B cell (primary cell): ENCODE results near the gene SNTB2.

ENCODE experiments used
- EZH2 ChIP-seq: IDR thresholded peaks from 2 replicates; pipeline ENCODE4 v1.6.1; 2012; ENCODE audit warnings: borderline replicate concordance, low read depth, mild to moderate bottlenecking, moderate library complexity, low read length; ENCODE audit not compliant: insufficient read depth, poor library complexity, severe bottlenecking
- TF ChIP-seq, protein P1 (sequence below): fragments of 200-600 bp; IDR thresholded peaks from one replicate; pipeline ENCODE4 v1.8.0; 2022; ENCODE audit warnings: antibody characterized with exemption, mild to moderate bottlenecking

DNA sequence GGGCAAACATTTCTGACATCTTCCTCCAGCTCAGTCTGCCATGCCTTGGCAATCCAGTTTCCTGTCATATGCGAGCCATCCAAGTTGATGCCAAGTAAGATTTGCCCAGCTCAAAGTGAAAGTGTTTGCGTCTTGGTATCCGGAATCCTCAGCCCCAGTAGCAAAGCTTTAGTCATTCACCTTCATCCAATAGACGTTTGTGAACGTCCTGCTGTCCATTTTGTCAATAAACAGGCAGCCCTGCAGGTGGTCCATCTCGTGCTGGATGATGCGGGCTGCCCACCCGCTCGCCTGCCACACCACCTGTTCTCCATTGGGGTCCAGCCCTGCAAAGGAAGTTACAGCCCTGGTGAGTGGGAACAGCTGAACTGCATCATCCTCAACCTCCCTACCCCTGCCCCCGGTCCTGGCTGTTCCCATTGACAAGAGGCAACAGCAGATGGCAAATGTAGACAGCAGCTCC is 141.9 kb downstream of the SNTB2 start:
- TF ChIP-seq, protein P1, sequence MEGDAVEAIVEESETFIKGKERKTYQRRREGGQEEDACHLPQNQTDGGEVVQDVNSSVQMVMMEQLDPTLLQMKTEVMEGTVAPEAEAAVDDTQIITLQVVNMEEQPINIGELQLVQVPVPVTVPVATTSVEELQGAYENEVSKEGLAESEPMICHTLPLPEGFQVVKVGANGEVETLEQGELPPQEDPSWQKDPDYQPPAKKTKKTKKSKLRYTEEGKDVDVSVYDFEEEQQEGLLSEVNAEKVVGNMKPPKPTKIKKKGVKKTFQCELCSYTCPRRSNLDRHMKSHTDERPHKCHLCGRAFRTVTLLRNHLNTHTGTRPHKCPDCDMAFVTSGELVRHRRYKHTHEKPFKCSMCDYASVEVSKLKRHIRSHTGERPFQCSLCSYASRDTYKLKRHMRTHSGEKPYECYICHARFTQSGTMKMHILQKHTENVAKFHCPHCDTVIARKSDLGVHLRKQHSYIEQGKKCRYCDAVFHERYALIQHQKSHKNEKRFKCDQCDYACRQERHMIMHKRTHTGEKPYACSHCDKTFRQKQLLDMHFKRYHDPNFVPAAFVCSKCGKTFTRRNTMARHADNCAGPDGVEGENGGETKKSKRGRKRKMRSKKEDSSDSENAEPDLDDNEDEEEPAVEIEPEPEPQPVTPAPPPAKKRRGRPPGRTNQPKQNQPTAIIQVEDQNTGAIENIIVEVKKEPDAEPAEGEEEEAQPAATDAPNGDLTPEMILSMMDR = no peak
- TF ChIP-seq EZH2 = no peak
